VCaP (cell line): Measurements from ENCODE around the gene CNKSR3.

ENCODE experiments used
- H3K27ac ChIP-seq: fragments of 450-650 bp; 2 replicates; pipeline ENCODE4 v1.5.1; 2017
- CTCF ChIP-seq: fragments of 450-650 bp; conservative IDR thresholded peaks from 2 replicates; pipeline ENCODE4 v1.5.1; 2017; ENCODE audit warnings: mild to moderate bottlenecking, moderate library complexity

Gene CNKSR3

GRCh38 chr6:154510144-154510905 lies at the start of gene CNKSR3:
Gene CNKSR3, minus strand, starts transcription at chr6:154510685. Its CDS starts 571 bp downstream, at chr6:154510114.
- H3K27ac ChIP-seq = peak within 1 kb of the TSS; percentile 93
- no peak for TF ChIP-seq CTCF

- TF ChIP-seq CTCF = no peak
These were observed 48.5 kb upstream of the CNKSR3 start for GRCh38 chr6:154558984-154559383.

GRCh38 chr6:154558513-154558912 lies 48.0 kb upstream of the CNKSR3 start:
- no peak for TF ChIP-seq CTCF
- H3K27ac ChIP-seq = no peak overlapping the region

More at GRCh38 chr6:154558984-154559383, 48.5 kb upstream of the CNKSR3 start:
- no peak overlapping the region for H3K27ac ChIP-seq

- no peak overlapping the region for H3K27ac ChIP-seq
- no peak for TF ChIP-seq CTCF
These were observed 44.7 kb upstream of the CNKSR3 start for GRCh38 chr6:154555073-154555677.

GRCh38 chr6:154554491-154554890 lies 44.0 kb upstream of the CNKSR3 start:
- no peak overlapping the region for H3K27ac ChIP-seq
- no peak for TF ChIP-seq CTCF

- no peak for TF ChIP-seq CTCF
- no peak overlapping the region for H3K27ac ChIP-seq
These were observed 40.3 kb upstream of the CNKSR3 start for GRCh38 chr6:154550779-154551178.

- no peak for TF ChIP-seq CTCF
- H3K27ac ChIP-seq = no peak overlapping the region
These were observed 38.7 kb upstream of the CNKSR3 start for GRCh38 chr6:154549179-154549578.
